CD14-positive monocyte (primary cell): ENCODE data around the gene ZNF804B. TPM values are rescaled to one million over a fixed set of nuclear protein-coding genes. Genes with fewer than 3 reads are reported as not detected.

Source experiments
- DNase-seq, 3 donors: peaks; one replicate each; pipeline ENCODE4 v3.0.0-alpha.2; 2011 to 2022
- H2AFZ ChIP-seq: 2 replicates; pipeline ENCODE4 v1.6.0; 2012; ENCODE audit warnings: mild to moderate bottlenecking, low read depth, low read length, inconsistent platforms; ENCODE audit not compliant: insufficient read depth, poor library complexity, severe bottlenecking
- H3K27ac ChIP-seq, 2 donors: 1 replicate in 1 of 2; 2 replicates in 1 of 2; pipeline ENCODE4 v1.5.1; 2012 to 2013; ENCODE audit warnings: low read length in 2 of 2, control low read depth in 1 of 2, inconsistent platforms in 1 of 2, low read depth in 1 of 2, mild to moderate bottlenecking in 1 of 2
- H3K27me3 ChIP-seq, 2 donors: one replicate each; pipeline versions ENCODE4 v1.6.0 to v1.6.1; 2011 to 2013; ENCODE audit warnings: low read length in 2 of 2; ENCODE audit not compliant: control insufficient read depth in 2 of 2, insufficient read depth in 2 of 2
- H3K36me3 ChIP-seq, 2 donors: replicated peaks in 1 of 2; 1 replicate in 1 of 2; 2 replicates in 1 of 2; pipeline versions ENCODE4 v1.5.1 to v1.6.1; 2012 to 2013; ENCODE audit warnings: low read length in 2 of 2, control low read depth in 1 of 2, inconsistent platforms in 1 of 2, mild to moderate bottlenecking in 1 of 2; ENCODE audit not compliant: insufficient read depth in 2 of 2, control insufficient read depth in 1 of 2
- H3K4me1 ChIP-seq, 2 donors: 1 replicate in 1 of 2; 2 replicates in 1 of 2; pipeline versions ENCODE4 v1.5.1 to v1.6.1; 2012 to 2013; ENCODE audit warnings: low read length in 2 of 2, control low read depth in 1 of 2, inconsistent platforms in 1 of 2, mild to moderate bottlenecking in 1 of 2, moderate library complexity in 1 of 2; ENCODE audit not compliant: insufficient read depth in 2 of 2, control insufficient read depth in 1 of 2
- H3K4me2 ChIP-seq: replicated peaks from 2 replicates; pipeline ENCODE3; 2012; ENCODE audit warnings: low read length, moderate library complexity, mild to moderate bottlenecking; ENCODE audit not compliant: poor library complexity, severe bottlenecking; ENCODE audit errors: extremely low read depth
- H3K4me3 ChIP-seq, 3 experiments: fragments of 200-600 bp in 1 of 3; sonication (generic) in 1 of 3; replicated peaks in 1 of 3; 1 replicate in 2 of 3; 2 replicates in 1 of 3; pipeline ENCODE4 v1.5.1; 2011 to 2013; ENCODE audit warnings: low read length in 3 of 3, mild to moderate bottlenecking in 3 of 3, control low read depth in 2 of 3, low read depth in 2 of 3, inconsistent platforms in 1 of 3, moderate library complexity in 1 of 3
- H3K79me2 ChIP-seq: 2 replicates; pipeline ENCODE4 v1.6.0; 2012; ENCODE audit warnings: mild to moderate bottlenecking, control low read depth, inconsistent platforms, low read length, moderate library complexity; ENCODE audit not compliant: insufficient read depth
- H3K9ac ChIP-seq: 2 replicates; pipeline ENCODE4 v1.6.0; 2017; ENCODE audit warnings: low read length, mild to moderate bottlenecking; ENCODE audit not compliant: insufficient read depth, poor library complexity, severe bottlenecking
- H3K9me3 ChIP-seq, 2 donors: replicated peaks in 1 of 2; 1 replicate in 1 of 2; 2 replicates in 1 of 2; pipeline versions ENCODE4 v1.5.1 to v1.6.1; 2012 to 2013; ENCODE audit warnings: low read length in 2 of 2, control low read depth in 1 of 2; ENCODE audit not compliant: control insufficient read depth in 1 of 2, insufficient read depth in 1 of 2
- H4K20me1 ChIP-seq: 2 replicates; pipeline ENCODE4 v1.6.0; 2012; ENCODE audit warnings: mild to moderate bottlenecking, low read length, control low read depth, moderate library complexity; ENCODE audit not compliant: insufficient read depth
- H3K27ac Mint-ChIP-seq, 7 donors: one replicate each; pipeline ENCODE4 v1.8.0; 2020; ENCODE audit warnings: mild to moderate bottlenecking in 7 of 7, mixed read lengths in 7 of 7, moderate library complexity in 6 of 7, inconsistent platforms in 2 of 7
- H3K27me3 Mint-ChIP-seq, 3 donors: one replicate each; pipeline ENCODE4 v1.8.0; 2021 to 2022; ENCODE audit warnings: low read depth in 3 of 3, mild to moderate bottlenecking in 3 of 3, mixed read lengths in 3 of 3, moderate library complexity in 3 of 3, inconsistent platforms in 1 of 3
- H3K36me3 Mint-ChIP-seq, 2 donors: one replicate each; pipeline ENCODE4 v1.8.0; 2020; ENCODE audit warnings: mixed read lengths in 2 of 2, inconsistent platforms in 1 of 2, mild to moderate bottlenecking in 1 of 2
- H3K4me1 Mint-ChIP-seq: one replicate; pipeline ENCODE4 v1.8.0; 2020; ENCODE audit warnings: mild to moderate bottlenecking, mixed read lengths
- H3K4me3 Mint-ChIP-seq, 2 donors: one replicate each; pipeline ENCODE4 v1.8.0; 2020; ENCODE audit warnings: mild to moderate bottlenecking in 2 of 2, mixed read lengths in 2 of 2, moderate library complexity in 1 of 2
- H3K9me3 Mint-ChIP-seq, 7 donors: one replicate each; pipeline ENCODE4 v1.8.0; 2020 to 2022; ENCODE audit warnings: mixed read lengths in 7 of 7, mild to moderate bottlenecking in 6 of 7, moderate library complexity in 6 of 7, inconsistent platforms in 2 of 7
- CTCF ChIP-seq: fragments of 200-600 bp; IDR thresholded peaks from one replicate; pipeline ENCODE4 v1.8.0; 2022; ENCODE audit warnings: antibody characterized with exemption, mild to moderate bottlenecking
- WGBS: methylation state at CpG from one replicate; pipeline ENCODE4 v1.1.5; 2013; ENCODE audit warnings: missing lambda C conversion rate; ENCODE audit not compliant: insufficient coverage; 5-methylcytosine and 5-hydroxymethylcytosine counted together
- intact Hi-C, 2 donors: fragments of 100-400 bp; cut with micrococcal nuclease; formaldehyde crosslinking; loops; one replicate each; pipeline versions ENCODE4 v1.15.0 to v1.15.1; 2023
- polyA plus RNA-seq, 3 donors: library from polyadenylated mRNA; depleted of rRNA in 1 of 3; unstranded in 2 of 3; stranded (reverse) in 1 of 3; fragments of 300-500 nt in 2 of 3; fragments of >200 nt in 1 of 3; fragmentation: Illumina TruSeq in 2 of 3; gene quantifications; 1 replicate in 2 of 3; 2 replicates in 1 of 3; pipeline ENCODE4 v1.2.3, GENCODE V29; 2012 to 2021

Gene ZNF804B
- polyA plus RNA-seq, 3 donors = not detected

GRCh38 chr7:88919478-88920131 is 160.1 kb downstream of the ZNF804B start:
- Histone ChIP-seq H4K20me1 (no peaks in the 10 kb centered on the region), H3K27me3 (no peaks in the 10 kb centered on the region), H3K4me2 (no peak overlapping the region), H3K79me2 (no peaks in the 10 kb centered on the region), H3K27ac (no peak overlapping the region), H2AFZ (no peak overlapping the region), H3K4me3 (no peak overlapping the region), H3K9ac (no peak overlapping the region), H3K4me1 (no peaks in the 10 kb centered on the region), H3K36me3 (no peaks in the 10 kb centered on the region), H3K9me3 (no peaks in the 10 kb centered on the region)
- H3K27ac Mint-ChIP-seq = no peak overlapping the region
- TF ChIP-seq CTCF = no peak
- H3K27me3 Mint-ChIP-seq = no peaks in the 10 kb centered on the region
- no peaks in the 10 kb centered on the region for H3K36me3 Mint-ChIP-seq
- H3K9me3 Mint-ChIP-seq = no peaks in the 10 kb centered on the region
- intact Hi-C loops = no loop called here
- no CpG with 5 or more reads among the region's 4 CpGs for WGBS
- H3K4me3 Mint-ChIP-seq = no peak overlapping the region
- no peaks in the 10 kb centered on the region for H3K4me1 Mint-ChIP-seq
- no peak for DNase-seq

- Histone ChIP-seq H2AFZ (no peak overlapping the region), H3K79me2 (no peaks in the 10 kb centered on the region), H4K20me1 (no peaks in the 10 kb centered on the region), H3K27me3 (no peaks in the 10 kb centered on the region), H3K4me3 (no peak overlapping the region), H3K4me2 (no peak overlapping the region), H3K36me3 (no peaks in the 10 kb centered on the region), H3K4me1 (no peaks in the 10 kb centered on the region), H3K9me3 (no peaks in the 10 kb centered on the region), H3K9ac (no peak overlapping the region), H3K27ac (no peak overlapping the region)
- Mint-ChIP-seq H3K27me3 (no peaks in the 10 kb centered on the region), H3K4me1 (no peaks in the 10 kb centered on the region), H3K9me3 (peaks cover 0 to 2% (median 0%) of the 10 kb centered on the region in 7 donors), H3K27ac (no peak overlapping the region), H3K36me3 (no peaks in the 10 kb centered on the region), H3K4me3 (no peak overlapping the region)
- no peak for DNase-seq
- no CpG with 5 or more reads among the region's 2 CpGs for WGBS
- intact Hi-C loops = no loop called here
- TF ChIP-seq CTCF = no peak
Measured at GRCh38 chr7:88922944-88923343, 163.4 kb downstream of the ZNF804B start.
